Measurements from ENCODE around the gene TMOD1.
"Not testable (repeated sequence)": the region's sequence is repeated elsewhere in the genome, so short reads cannot be mapped to it uniquely, and the experiment has no call there.

Gene TMOD1

DNA sequence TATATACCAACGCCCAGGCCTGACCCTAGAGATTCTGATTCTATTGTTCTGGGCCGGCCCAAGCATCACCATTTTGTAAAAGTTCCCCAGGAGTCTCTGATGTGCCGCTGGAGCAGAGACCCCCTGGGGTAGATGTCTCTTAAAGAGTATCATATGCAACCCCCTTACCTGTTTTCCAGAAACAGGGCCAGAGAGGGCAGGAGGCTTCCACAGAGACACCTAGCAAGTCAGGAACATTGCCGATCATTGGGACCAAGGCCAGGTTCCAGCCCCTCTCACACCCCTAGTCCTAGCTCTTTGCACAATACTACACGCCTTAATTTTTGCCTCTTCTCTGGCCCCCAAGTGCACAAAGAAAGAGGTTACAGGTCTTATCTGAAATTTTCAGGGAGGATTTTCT, 63.8 kb downstream of the TMOD1 start:
- DNase-seq (ENCODE audit: low spot score) = no peak

DNA sequence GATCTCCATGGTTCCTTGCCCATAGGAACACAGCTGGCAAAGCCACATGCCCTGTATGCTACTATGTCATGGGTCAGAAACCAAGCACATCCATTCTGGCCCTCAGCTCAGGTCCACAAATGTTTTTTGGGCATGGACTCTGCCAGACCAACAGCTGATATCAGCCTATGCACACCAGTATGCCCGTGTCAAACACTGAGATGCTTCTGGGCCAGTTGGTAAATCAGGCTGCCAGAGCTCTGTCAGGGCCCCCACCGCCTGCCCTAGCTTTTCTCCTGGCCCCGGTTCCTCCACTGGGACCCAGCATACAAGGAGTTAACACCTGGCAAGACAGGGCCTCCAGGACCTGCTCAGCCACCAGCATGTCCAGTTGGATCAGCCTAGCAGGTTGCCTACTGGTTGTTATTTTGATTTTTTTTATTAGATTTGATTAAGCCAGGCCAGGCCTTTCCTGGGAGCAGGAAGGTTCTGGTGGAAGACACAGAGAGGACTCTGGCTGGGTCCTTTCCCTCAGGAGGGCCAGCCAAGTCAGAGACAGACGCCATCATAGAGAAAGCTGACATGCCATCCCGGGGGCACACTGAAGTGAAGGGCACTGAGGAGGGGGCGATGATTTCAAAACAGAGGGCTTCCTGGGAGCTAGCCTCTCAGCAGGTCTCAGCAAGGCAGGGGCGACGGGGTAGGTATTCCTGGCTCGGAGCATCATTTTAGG, 65.9 kb downstream of the TMOD1 start:
- DNase-seq (ENCODE audit: low spot score) = no peak

DNA sequence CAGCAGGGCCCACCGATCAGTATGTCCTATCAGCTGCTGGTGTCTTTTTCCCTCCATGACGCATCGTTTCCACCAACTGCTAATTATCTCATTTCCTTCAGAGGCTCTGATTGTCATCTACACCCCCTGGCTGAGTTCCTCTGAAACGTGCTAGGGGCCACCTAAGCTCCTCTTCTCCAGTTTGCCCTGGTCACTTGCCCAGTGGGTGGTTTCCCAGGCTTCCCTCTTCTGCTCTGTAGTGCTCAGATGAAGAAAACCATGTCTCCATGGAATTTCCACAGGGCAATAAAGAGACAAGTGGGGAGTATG, 66.4 kb downstream of the TMOD1 start:
- no peak for DNase-seq (ENCODE audit: low spot score)

DNA sequence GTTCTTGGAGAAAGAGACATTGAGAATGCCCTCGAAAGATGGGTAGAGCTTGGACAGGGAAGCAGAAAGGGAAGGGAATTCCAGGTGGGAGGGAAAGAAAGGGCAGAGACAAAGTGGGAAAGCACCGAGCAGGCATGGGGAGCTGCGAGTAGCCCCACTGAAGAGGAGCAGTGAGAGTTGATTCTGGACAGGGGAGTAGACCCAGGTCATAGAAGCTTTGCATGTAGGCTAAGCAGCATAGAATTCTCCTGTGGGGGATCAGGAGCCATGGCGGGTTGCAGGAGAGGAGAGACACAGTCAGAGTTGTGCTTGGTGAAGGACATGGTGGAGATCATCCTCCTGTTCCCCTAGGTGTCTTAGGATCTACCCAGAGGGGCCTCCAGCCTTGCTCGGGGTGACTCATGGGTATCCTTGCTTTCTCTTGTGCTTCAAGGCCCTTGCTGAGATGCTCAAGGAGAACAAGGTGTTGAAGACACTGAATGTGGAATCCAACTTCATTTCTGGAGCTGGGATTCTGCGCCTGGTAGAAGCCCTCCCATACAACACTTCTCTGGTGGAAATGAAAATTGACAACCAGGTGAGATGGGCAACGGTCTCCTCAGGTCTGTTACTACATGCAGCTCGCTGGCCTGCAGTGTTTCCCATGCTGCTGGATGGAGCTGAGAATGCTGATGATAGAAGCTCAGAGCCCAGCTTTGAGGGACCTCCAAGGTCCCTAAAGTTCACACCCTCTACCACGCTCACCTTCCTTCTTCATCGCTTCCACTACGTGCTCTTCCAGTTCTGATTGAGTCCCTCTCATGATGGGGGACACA, 67.2 kb downstream of the TMOD1 start:
- DNase-seq (ENCODE audit: low spot score) = no peak

DNA sequence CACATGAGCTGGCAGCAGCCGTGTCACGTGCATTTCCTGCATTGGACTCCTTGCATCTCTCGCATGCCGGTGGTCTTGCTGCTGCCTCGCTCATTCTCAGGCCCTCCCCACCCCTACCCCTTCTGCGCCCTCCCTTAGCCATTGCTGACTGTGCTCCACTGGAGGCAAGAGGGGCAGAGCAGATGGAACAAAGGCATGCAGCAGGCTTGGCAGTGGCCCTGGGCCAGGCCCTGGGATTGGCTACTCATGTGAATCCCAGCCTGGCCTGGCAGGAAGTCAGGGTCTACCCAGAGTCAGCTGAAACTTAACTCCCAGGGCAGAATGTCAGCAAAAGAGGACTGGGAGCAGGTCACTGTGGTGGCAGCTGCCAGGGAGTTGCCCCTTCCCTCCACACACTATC, 69.4 kb downstream of the TMOD1 start:
- no peak for DNase-seq (ENCODE audit: low spot score)

DNA sequence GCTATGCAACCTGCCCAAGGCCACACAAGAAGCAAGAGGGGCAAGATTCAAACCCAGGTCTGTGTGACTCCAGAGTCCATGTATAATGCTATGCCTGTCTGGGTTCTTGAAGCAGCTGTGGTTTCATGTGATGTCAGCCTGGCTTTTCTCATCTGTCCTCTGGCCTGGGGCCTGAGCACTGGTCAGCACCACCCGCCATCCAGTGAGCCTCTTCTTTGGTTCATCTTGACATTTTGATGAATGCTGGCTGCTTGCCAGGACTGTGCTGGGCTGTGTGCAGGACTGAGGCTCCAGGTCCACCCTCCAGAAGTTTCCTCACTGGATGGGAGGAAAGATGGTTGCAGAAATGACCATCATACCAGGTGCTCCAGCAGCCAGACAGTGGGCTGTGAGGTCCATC, 70.2 kb downstream of the TMOD1 start:
- DNase-seq (ENCODE audit: low spot score) = peak; percentile 29

DNA sequence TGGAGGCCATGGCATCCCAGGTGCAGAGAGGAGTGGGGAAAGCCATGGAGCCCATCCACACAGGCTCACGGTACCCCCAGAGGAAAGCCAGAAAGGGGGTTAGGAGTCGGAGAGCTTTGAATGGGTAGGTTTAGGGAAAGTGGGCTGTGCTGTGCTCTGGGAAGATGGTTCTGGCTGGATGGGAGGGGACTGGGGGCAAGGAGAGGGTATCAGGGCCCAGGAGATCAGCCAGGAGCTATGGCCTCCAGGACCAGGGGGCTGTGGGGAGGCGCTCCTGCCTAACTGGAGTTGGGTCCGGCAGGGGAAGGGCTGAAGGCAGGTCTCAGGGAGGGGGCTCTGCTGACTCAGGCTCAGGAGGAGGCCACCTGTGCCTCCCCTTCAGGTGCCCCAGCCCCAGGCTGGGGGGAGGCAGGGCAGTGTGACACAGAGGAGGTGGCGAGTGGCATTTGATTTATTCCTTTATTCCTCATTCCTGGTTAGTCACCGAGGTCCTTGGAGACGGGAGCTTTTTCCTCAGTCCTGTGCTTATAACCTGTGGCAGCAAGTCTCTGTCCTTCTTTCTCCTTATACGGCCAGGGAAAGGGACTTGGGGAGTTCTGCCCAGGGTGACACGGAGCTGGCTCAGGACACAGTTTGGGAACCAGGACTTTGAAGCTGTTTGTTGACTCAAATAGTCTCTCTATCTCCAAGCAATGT, 70.9 kb downstream of the TMOD1 start:
- no peak for DNase-seq (ENCODE audit: low spot score)

DNA sequence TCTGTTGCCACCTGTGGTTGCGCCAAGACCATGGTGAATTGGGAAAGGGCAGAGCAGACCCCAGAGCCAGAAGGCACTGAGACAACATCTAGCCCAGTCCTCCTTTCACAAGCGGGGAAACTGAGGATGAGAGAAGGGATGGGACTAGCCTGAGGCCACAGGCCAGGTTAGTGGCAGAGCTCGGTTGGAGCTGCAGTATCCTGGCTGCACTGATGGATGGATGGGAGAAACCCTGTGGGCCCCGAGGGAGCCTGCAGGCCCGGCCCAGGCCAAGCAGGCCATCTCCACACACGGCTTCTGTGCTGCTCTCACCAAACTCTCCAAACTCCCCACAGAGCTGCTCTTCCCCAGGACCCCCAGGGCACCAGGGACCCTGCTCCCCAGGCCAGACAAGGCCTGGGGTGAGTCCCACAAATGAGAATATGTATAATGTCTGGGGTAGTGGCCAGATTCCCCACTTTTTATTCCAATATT, 71.5 kb downstream of the TMOD1 start:
- DNase-seq (ENCODE audit: low spot score) = no peak

DNA sequence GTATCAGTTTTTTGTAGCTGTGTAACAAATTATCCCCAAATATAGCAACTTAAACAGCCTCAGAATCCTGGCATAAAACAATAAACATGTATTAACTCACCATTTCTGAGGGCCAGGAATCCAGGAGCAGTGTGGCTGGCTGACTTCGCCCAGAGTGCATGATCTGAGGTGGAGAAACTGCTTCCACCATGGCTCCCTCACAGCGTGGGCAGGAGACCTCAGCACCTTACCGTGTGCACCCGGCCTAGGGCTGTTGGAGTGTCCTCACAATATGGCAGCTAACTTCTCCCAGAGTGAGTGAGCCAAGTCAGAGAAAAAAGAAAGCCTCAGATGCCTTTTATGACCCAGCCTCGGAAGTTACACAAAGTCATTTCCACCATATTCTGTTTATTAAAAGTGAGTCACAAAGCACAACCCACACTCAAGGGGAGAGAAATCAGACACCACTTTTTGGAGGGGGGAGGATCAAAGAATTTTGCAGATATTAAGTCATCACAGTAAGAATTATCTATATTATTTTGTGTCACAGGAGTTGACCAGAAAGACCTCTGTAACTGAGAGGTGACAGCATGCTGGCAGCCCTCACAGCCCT, 72.1 kb downstream of the TMOD1 start:
- no peak for DNase-seq (ENCODE audit: low spot score)

DNA sequence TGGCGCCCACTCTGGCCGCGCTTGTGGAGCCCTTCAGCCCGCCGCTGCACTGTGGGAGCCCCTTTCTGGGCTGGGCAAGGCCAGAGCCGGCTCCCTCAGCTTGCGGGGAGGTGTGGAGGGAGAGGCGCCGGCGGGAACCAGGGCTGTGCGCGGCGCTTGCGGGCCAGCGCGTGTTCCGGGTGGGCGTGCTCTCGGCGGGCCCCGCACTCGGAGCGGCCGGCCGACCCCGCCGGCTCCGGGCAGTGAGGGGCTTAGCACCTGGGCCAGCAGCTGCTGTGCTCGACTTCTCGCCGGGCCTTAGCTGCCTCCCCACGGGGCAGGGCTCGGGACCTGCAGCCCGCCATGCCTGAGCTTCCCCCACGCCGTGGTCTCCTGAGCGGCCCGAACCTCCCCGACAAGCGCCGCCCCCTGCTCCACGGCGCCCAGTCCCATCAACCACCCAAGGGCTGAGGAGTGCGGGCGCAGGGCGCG, 72.7 kb downstream of the TMOD1 start:
- DNase-seq (ENCODE audit: low spot score) = not testable (repeated sequence)

DNA sequence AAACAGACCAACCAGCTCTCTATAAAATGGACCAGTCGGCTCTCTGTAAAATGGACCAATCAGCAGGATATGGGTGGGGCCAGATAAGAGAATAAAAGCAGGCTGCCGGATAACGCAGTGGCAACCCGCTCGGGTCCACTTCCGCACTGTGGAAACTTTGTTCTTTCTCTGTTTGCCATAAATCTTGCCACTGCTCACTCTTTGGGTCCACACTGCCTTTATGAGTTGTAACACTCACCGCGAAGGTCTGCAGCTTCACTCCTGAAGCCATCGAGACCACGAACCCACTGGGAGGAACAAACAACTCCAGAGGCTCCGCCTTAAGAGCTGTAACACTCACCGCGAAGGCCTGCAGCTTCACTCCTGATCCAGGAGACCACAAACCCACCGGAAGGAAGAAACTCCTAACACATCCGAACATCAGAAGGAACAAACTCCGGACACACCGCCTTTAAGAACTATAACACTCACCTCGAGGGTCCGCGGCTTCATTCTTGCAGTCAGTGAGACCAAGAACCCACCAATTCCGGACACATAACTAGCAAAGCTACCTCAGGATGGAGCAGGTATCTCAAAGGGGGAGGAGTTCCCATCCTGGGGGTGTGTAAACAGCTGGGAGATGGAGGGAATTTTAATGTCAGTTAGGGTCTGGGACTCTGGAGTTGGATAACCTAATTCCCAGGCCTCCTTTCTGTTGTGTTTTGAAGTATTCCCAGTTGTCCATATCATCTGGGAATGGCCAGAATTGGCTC, 73.6 kb downstream of the TMOD1 start:
- not testable (repeated sequence) for DNase-seq (ENCODE audit: low spot score)

DNA sequence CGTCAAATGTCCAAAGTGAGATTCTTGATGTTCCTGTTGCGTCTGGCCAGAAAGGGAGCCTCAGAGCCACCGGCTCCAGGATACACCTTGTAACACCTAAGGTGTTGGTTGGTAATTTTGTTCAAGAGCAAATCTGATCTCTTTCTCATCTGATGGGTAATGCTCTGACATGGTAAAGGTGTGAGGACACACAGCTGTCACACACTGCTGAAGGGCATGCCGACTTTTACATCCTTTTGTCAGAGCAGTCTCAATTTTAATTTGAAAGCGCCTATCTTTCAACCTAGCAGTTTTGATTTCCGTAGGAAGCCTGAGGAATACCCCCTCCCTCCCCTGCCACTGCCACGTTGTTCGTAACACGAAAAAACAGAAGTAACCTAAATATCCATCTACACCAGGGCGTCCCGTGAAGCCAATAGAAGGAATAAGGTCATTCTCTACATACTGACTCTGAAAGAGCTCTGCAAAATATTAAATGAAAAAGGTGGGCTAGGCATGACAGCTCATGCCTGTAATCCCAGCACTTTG, 74.3 kb downstream of the TMOD1 start:
- no peak for DNase-seq (ENCODE audit: low spot score)

DNA sequence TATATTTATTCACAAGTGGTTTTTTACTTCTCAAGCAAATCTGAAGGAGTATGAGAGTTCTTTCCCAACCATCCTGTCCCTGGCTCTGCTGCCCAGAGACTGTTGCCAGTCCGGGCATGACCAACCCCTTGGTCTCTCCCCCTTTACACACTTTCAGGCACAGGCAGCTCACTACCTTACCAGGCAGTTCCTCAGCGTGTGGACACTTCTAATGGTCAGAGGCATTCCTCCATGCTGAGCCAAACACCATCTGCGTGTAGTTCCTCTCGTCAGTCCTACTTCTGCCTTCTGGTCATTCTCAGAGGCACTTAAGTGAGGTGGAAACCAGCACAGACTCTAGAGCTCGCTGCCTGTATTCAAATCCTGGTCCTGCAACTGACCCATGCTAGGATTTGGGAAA, 75.6 kb downstream of the TMOD1 start:
- no peak for DNase-seq (ENCODE audit: low spot score)

DNA sequence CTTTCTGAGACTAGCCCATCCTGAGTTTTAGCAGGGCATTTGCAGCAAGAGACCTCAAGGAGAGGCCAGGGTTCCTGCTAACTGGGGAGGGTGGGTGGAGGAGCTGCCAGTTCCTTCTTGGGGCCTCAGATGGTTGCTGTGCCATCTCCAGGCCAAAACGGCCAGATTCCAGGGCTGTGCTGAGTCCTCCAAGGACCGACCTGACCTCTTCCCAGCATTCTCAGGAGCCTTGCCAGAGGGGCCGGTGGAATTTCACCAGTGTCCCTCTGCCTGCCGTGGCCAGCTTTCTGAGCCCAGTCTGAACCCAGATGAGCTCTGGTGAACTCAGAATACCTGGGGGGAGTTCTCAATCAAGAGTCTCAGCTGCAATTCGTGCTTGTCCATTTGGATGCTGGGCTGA, 77.4 kb downstream of the TMOD1 start:
- no peak for DNase-seq (ENCODE audit: low spot score)

DNA sequence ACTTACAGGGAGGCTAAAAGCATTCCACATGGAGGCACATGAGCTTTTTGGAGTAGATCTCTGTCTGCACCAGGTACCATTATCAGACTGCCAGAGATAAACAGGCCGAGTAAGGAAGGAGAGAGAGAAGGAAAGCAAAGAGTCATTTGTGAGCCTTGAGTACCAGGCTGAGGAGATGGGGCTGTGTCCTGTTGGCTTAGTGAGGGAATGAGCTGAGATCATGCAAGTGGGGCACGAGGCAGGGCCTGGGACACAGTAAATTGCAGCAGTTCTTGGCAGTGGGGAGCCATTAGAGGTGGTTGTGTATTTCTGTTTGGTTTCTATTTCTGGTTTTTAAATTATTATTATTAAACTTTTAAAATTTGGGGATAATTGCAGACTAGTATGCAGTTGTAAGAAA, 78.4 kb downstream of the TMOD1 start:
- DNase-seq (ENCODE audit: low spot score) = no peak

DNA sequence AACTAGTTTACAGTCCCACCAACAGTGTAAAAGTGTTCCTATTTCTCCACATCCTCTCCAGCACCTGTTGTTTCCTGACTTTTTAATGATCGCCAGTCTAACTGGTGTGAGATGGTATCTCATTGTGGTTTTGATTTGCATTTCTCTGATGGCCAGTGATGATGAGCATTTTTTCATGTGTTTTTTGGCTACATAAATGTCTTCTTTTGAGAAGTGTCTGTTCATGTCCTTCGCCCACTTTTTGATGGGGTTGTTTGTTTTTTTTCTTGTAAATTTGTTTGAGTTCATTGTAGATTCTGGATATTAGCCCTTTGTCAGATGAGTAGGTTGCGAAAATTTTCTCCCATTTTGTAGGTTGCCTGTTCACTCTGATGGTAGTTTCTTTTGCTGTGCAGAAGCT, 80.1 kb downstream of the TMOD1 start:
- DNase-seq (ENCODE audit: low spot score) = not testable (repeated sequence)

DNA sequence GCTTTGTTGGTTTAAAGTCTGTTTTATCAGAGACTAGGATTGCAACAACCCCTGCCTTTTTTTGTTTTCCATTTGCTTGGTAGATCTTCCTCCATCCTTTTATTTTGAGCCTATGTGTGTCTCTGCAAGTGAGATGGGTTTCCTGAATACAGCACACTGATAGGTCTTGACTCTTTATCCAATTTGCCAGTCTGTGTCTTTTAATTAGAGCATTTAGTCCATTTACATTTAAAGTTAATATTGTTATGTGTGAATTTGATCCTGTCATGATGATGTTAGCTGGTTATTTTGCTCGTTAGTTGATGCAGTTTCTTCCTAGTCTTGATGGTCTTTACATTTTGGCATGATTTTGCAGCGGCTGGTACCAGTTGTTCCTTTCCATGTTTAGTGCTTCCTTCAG, 83.3 kb downstream of the TMOD1 start:
- not testable (repeated sequence) for DNase-seq (ENCODE audit: low spot score)

DNA sequence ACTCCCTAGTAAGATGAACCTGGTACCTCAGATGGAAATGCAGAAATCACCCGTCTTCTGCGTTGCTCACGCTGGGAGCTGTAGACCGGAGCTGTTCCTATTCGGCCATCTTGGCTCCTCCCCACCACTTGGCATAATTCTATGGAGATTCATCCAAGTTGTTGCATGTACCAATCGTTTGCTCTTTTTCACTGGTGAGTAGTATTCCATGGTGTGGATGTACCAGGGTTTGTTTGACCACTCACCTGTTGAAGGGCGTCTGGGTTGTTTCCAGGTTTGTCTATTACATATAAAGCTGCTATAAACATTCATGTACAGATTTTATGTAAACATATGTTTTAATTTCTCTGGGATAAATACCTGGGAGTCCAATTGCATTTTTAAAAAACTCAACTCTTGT, 85.4 kb downstream of the TMOD1 start:
- not testable (repeated sequence) for DNase-seq (ENCODE audit: low spot score)

DNA sequence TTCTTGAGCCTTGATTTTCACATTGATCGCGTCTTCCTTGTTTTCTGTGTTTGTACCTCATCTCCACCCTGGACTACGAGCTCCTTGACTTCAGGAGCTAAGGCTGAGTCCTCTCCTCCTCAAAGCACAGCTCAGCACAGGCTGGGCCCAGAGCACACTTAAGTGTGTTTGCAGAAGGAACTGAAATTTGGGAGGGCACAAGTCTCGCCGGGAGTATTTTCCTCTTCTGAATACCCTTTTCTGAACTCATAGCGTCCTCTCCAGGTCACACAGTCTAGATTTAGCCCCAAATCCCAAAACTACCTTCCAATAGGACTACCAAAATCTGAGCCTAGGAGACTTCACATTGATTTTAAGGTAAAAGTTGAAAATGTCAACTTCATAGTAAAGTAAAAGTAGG, 90.1 kb downstream of the TMOD1 start:
- no peak for DNase-seq (ENCODE audit: low spot score)

DNA sequence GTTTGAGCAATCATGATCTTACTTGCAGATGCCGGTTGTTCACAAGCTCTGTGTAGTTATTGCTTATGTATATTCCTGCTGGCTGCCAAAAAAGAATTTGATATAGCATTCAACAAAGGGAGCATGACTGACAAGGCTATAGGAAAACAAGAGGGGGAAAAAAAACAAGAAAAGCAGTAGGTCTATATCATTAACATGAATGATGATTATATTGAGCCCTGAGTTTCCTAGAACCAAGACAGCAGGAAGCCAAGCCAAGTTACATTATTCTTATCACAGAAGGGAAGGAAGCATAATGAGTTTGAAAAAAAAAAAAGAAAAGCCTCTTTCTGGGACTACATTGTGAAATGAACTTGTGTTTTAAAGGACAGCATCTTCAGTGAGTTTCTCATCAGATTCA, 90.7 kb downstream of the TMOD1 start:
- DNase-seq (ENCODE audit: low spot score) = no peak

DNA sequence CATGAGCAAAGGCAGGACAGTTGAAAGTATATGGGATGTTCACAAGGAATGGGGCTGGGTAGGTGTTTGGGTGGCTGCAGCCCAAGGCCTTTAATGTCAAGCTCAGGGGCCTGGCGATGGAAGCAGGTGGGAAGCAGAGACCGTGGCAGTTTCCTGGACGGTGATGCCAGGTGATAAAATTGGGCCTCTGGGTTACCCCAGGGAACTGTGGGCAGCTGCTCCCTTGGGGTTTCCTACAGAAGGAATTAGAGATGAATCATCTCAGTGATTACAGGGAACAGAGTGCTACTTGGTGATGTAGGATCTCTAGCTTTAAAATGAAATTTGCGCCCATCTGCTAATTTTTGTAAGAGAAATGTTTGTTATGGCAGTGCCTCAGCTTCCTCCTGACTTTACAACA, 92.5 kb downstream of the TMOD1 start:
- peak; percentile 45 for DNase-seq (ENCODE audit: low spot score)

All from COLO829 (cell line).